Effector CD4-positive, alpha-beta T cell (primary cell): ENCODE data around the gene PIR.

Source experiments
- DNase-seq: peaks from one replicate; pipeline ENCODE4 v3.0.0-alpha.2; 2020

PIR gene

GRCh38 chrX:15475486-15475885 is 17.6 kb downstream of the PIR start:
- no peak for DNase-seq

DNA sequence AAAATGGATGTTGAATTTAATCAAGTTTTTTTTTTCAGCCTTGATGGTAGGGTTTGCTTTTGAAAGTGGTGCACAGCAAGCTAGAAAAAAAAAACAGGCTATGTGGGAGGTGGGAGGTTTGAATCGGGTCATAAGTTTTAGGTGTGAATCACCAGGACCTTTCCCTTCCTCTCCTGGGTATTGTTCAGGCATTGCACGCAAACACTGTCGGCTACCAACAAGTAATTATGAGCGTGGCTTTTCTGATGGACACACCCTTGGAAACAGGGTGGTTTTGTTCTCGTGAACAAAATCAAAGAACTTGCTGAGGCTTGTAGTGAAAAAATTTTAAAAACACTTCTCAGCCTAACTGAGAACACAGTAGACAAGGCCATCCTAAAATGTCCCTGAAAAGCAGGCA is 18.1 kb downstream of the PIR start:
- no peak for DNase-seq

- DNase-seq: no peak
These were observed 19.1 kb downstream of the PIR start for GRCh38 chrX:15474028-15474427.

DNA sequence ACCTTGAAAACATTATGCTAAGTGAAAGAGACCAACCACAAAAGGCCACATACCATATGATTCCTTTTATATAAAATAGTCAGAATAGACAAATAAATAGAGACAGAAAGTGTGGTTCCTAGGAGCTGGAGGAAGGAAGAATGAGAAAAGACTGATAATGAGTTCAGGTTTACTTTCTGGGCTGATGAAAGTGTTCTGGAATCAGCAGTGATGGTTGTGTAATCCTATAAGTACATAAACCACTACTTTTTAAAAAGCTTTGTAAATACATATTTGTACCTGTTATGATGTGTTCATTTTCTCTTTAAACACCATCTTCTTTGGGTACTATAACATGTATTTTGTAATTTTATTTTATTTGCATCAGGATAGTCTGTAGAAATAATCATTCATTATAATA is 20.6 kb downstream of the PIR start:
- no peak for DNase-seq

GRCh38 chrX:15471028-15471427 is 22.1 kb downstream of the PIR start:
- DNase-seq: peak; percentile 32

- DNase-seq: no peak
These were observed 23.5 kb downstream of the PIR start for GRCh38 chrX:15469613-15470012.

DNA sequence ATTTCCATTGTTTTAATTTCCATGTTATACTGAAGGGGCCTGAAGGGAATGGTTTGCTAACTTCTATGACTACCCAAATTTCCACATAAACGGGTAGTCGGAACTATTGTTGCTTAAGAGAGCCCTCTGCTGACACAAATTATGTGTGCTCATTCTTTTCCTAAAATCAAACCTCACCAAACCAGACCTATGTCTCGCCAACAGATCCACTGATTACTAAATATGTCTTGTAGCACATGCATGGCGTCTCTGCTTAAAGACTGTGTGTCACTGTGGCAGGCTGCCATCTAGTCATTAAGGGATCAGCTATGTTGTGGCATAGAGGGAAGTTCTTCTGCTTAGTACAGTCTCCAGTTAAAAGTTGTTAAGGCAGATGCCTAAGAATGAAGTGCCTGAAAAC is 25.1 kb downstream of the PIR start:
- DNase-seq: no peak

GRCh38 chrX:15465896-15466651 is 27.1 kb downstream of the PIR start:
- no peak for DNase-seq

DNA sequence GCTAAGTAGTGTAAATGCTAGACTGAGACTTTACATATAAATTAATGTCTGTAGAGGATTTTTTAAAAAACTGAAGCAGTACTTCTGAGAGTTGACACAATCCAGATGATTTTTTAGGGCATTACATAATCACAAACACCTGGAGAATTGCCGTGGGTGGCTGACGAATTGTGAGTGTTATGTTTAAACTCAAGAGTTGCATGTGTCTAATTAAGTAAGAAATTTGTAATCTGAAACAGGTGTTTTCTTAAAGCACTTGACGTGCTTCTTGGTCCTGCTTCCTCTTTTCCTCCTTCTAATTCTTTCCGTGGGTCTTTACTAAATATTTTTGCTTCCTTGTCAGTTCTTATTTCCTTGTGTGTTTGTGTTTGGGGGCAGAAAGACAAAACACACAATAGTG is 27.8 kb downstream of the PIR start:
- no peak for DNase-seq

GRCh38 chrX:15464704-15465103 is 28.4 kb downstream of the PIR start:
- DNase-seq: no peak

- no peak for DNase-seq
These were observed 41.2 kb downstream of the PIR start for GRCh38 chrX:15451913-15452312.

DNA sequence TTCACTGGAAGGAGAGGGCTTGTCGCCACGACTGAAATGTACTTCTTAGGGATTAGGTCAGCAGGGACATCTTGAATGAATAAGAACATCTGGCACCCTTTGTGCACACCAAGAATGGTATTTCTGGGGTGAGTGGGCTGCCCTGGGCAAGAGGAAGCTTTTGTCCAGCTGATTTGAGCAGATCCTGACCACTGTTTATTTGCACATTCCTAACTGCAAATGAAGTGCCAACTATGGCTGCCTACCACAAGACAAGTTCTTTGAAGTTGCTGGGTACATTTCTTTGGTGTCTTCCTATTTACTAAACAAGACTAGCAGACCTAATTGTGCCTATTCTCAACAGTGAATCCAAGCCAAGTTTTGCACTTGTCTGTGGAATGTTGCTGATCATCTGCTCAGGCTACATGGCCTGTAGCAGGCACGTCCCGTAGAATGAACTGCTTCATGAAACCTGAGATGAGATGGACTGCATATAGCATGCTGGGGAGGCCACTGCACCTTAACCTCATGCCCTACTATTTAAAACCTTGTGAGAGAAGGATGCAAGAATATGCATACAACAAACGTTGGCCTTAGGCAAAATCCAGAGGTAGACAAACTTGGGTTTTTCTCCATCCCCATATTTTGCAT is 45.0 kb downstream of the PIR start:
- DNase-seq: no peak

DNA sequence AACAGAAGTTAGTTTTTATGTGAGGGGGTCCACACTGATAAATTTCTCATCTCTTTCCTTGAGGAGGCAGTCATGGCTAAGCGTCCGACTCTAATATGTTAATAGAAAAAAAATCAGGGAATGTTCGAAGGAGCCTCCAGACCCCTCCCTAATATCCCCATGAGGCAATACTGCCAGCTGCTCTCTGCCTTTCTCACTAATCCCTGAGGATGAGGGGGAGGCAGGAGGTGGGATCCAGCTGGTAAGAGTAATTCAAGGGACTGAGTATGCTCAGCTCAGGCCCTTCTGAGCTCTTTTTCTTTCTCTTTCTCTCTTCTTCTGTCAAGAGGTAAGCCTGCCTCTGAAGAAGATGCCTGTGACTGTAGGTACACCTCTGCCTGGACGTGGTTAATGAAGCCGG is 51.7 kb downstream of the PIR start:
- no peak for DNase-seq

GRCh38 chrX:15438332-15438731 is 54.8 kb downstream of the PIR start:
- DNase-seq: no peak

DNA sequence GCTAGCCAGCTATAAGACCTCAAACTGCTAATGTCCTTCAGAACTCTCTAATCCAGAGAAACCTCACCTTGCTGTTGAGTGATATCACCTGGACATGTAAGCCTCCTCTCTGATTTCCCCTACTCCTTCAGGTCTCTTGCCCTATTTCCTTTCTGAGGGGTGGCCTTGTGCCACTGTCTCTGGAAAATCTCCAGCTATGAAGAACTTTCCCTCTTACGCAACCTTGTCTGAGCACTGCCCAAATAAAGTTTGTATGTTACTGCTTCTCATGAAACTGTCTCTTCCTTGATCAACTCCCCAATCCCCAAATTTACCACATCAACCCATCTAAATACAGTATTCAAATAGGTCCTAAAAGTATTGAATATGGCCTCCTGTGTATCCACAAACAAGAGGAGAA is 55.4 kb downstream of the PIR start:
- no peak for DNase-seq

DNA sequence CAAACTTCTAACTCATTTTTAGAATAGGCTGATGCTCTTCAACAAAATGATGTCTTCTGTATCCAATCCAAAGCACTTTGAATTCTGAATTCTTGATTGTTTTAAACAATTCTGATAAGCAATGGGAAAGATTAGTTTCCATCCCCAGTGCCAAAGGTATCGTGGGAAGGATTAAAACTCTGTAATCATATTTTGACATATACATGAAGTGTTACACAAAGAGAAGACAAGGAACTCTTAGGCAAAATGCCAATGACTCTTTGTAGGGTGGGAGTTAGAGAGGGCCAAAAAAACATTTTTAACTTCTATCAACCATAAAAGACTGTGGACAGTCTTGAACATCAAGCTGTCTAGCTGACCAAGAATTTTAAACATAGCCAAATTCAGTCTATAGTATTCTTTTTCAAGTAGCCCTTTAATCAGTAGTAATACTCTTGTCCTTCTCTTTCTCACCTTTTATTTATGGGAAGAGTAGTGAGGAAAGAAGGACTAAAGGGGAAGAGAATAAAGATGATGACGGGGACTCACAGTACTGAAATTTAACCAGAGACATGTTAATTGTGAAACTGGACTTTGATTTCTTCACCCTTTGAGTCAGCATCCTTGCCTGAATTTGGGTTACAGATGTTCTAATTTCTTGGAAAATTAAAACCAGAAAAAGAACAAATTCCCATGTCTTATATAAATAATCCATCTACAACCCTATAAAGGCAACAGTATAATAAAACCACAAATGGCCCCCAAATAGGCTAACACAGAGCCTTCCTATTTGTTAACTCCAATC is 57.1 kb downstream of the PIR start:
- DNase-seq: no peak

- no peak for DNase-seq
These were observed 58.9 kb downstream of the PIR start for GRCh38 chrX:15434205-15434604.

- DNase-seq: no peak
These were observed 62.5 kb downstream of the PIR start for GRCh38 chrX:15430584-15430983.

GRCh38 chrX:15430076-15430475 is 63.1 kb downstream of the PIR start:
- no peak for DNase-seq

GRCh38 chrX:15425024-15425423 is 68.1 kb downstream of the PIR start:
- DNase-seq: no peak

GRCh38 chrX:15418707-15419181 is 74.4 kb downstream of the PIR start:
- no peak for DNase-seq

DNA sequence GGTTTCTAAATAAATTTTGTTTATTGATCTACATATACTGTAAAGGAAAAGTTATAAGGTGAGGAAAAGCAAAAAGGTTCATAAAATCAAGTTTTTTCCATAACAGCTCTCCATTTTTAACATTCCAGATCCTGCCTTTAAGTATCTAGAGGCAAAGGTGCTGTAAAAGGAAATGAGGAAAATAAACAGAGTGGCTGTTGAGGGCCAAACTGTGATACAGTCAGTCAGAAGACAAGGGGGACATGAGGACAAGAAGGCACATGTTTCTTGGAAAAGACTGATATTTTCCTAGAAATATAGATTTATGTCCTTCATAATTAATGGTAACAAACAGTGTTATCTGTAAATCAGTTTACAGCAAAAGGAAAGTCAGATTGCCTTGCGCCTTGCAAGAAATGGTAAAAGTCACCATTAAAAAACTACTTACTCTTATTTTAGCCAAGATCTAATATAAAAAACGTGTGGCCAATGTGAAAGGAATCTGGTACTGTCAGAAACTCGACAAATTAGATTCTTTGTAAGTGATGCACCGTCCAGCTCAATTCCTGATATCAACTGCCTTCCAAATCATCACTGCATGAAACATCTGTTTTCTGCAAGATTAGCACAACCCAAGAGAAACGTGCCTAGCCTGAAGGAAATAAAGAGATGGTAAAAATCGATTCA is 75.0 kb downstream of the PIR start:
- DNase-seq: no peak
